DOHH2 (cell line): ENCODE measurements around the gene MAGI1.

ENCODE experiments used
- H3F3A ChIP-seq: fragments of 200-600 bp; sonication (generic), shearing (Covaris generic); 2 replicates; pipeline ENCODE4 v1.6.0; 2016; ENCODE audit warnings: antibody characterized with exemption, mild to moderate bottlenecking; ENCODE audit not compliant: control insufficient read depth, insufficient read depth
- H3K27ac ChIP-seq: fragments of 200-600 bp; sonication (generic); 2 replicates; pipeline ENCODE4 v1.5.1; 2014; ENCODE audit warnings: low read depth, mild to moderate bottlenecking, low read length, moderate library complexity
- H3K27me3 ChIP-seq: fragments of 200-600 bp; sonication (generic); 2 replicates; pipeline ENCODE4 v1.6.1; 2014; ENCODE audit warnings: mild to moderate bottlenecking, low read length, mixed read lengths; ENCODE audit not compliant: control insufficient read depth
- H3K36me3 ChIP-seq: fragments of 200-600 bp; sonication (generic); 2 replicates; pipeline ENCODE4 v1.6.1; 2014; ENCODE audit warnings: mild to moderate bottlenecking, low read length, moderate library complexity, mixed read lengths; ENCODE audit not compliant: control insufficient read depth
- H3K4me1 ChIP-seq: fragments of 200-600 bp; sonication (generic); 2 replicates; pipeline ENCODE4 v1.6.1; 2014; ENCODE audit warnings: mild to moderate bottlenecking, low read length, mixed read lengths; ENCODE audit not compliant: control insufficient read depth
- H3K4me2 ChIP-seq: fragments of 200-600 bp; sonication (generic); 2 replicates; pipeline ENCODE4 v1.6.0; 2014; ENCODE audit warnings: mild to moderate bottlenecking, low read length, moderate library complexity
- H3K4me3 ChIP-seq: fragments of 200-600 bp; sonication (generic); 2 replicates; pipeline ENCODE4 v1.5.1; 2014; ENCODE audit warnings: mild to moderate bottlenecking, low read length, mixed read lengths
- H3K79me2 ChIP-seq: fragments of 200-600 bp; sonication (generic); 2 replicates; pipeline ENCODE4 v1.6.1; 2014; ENCODE audit warnings: mild to moderate bottlenecking, low read length, mixed read lengths; ENCODE audit not compliant: control insufficient read depth
- H3K9me2 ChIP-seq: fragments of 200-600 bp; sonication (generic); replicated peaks from 2 replicates; pipeline ENCODE4 v1.6.1; 2014; ENCODE audit warnings: mild to moderate bottlenecking, low read length, mixed read lengths; ENCODE audit not compliant: control insufficient read depth
- H3K9me3 ChIP-seq: fragments of 200-600 bp; sonication (generic); 2 replicates; pipeline ENCODE4 v1.6.1; 2014; ENCODE audit warnings: antibody characterized with exemption, low read length, mixed read lengths; ENCODE audit not compliant: control insufficient read depth, insufficient read depth
- H4K20me1 ChIP-seq: fragments of 200-600 bp; sonication (generic); 2 replicates; pipeline ENCODE4 v1.6.0; 2014; ENCODE audit warnings: low read depth, mild to moderate bottlenecking, antibody characterized with exemption, low read length, moderate library complexity; ENCODE audit not compliant: control insufficient read depth, insufficient read depth
- EZH2phosphoT487 ChIP-seq: fragments of 200-600 bp; sonication (generic); IDR thresholded peaks from 2 replicates; pipeline ENCODE4 v1.6.1; 2017; ENCODE audit warnings: borderline replicate concordance, mild to moderate bottlenecking, antibody characterized with exemption, low read length, moderate library complexity, mixed read lengths
- TF ChIP-seq, protein P1 (sequence below): fragments of 200-600 bp; sonication (generic); IDR thresholded peaks from one replicate; pipeline ENCODE4 v1.5.1; 2014; ENCODE audit warnings: antibody characterized with exemption, mild to moderate bottlenecking, low read depth, low read length; ENCODE audit not compliant: poor library complexity, severe bottlenecking

The MAGI1 gene

DNA sequence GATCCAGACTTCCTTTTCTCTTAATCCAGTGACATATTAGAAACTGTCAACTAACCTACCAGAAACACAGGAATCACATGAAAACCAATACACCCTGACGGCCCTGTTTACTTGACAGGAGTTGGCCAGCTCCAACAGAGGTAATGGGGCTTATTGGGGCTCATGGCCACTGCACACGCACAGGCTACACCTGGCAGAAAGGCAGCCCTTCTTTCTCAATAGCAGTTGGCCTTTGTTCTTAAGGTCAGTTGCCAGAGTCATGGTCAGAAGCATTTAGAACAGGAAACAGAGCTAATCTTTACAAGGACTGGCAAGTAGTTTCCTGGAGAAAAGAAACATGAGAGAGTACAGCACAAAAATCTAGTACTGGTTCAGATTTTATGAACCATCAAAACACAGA lies 181.8 kb downstream of the MAGI1 start:
- Histone ChIP-seq H3K4me3 (no peak overlapping the region), H3K9me2 (no peaks in the 10 kb centered on the region), H3K79me2 (no peaks in the 10 kb centered on the region), H4K20me1 (no peaks in the 10 kb centered on the region), H3F3A (no peaks in the 10 kb centered on the region), H3K27me3 (no peaks in the 10 kb centered on the region), H3K9me3 (no peaks in the 10 kb centered on the region), H3K27ac (no peak overlapping the region), H3K4me2 (no peak overlapping the region), H3K4me1 (no peaks in the 10 kb centered on the region), H3K36me3 (no peaks in the 10 kb centered on the region)
- TF ChIP-seq EZH2phosphoT487: no peak
- TF ChIP-seq, protein P1, sequence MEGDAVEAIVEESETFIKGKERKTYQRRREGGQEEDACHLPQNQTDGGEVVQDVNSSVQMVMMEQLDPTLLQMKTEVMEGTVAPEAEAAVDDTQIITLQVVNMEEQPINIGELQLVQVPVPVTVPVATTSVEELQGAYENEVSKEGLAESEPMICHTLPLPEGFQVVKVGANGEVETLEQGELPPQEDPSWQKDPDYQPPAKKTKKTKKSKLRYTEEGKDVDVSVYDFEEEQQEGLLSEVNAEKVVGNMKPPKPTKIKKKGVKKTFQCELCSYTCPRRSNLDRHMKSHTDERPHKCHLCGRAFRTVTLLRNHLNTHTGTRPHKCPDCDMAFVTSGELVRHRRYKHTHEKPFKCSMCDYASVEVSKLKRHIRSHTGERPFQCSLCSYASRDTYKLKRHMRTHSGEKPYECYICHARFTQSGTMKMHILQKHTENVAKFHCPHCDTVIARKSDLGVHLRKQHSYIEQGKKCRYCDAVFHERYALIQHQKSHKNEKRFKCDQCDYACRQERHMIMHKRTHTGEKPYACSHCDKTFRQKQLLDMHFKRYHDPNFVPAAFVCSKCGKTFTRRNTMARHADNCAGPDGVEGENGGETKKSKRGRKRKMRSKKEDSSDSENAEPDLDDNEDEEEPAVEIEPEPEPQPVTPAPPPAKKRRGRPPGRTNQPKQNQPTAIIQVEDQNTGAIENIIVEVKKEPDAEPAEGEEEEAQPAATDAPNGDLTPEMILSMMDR: no peak

DNA sequence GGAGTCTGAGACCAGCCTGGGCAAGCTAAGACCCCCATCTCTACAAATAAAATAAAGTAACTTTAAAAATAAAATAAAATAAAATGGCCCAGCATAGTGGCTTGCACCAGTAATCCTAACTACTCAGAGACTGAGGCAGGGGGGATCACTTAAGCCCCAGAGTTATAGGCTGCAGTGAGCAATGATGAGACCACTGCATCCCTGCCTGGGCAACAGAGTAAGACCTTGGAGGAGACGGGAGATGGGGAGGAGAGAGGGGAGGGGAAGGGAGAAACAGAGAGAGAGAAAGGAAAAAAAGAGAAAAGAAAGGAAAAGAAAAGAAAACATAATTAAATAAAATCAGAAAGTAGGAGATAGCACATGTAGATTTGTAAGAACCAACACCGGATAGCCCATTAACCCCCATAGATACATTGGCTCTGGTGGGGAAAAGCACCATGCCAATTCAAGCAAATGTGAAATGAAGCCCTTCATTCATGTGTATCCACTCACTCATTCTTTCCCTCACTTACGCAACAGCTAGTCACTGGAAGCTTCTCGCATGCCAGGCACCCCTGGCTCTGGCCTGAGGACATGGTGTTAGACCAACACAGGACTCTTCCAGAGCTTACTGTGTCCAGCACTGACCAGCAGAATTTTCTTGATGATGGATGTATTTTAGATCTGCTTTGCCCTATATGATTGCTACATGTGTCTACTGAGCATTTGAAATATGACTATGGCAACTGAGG lies 183.2 kb downstream of the MAGI1 start:
- H3K4me2 ChIP-seq: no peak overlapping the region

DNA sequence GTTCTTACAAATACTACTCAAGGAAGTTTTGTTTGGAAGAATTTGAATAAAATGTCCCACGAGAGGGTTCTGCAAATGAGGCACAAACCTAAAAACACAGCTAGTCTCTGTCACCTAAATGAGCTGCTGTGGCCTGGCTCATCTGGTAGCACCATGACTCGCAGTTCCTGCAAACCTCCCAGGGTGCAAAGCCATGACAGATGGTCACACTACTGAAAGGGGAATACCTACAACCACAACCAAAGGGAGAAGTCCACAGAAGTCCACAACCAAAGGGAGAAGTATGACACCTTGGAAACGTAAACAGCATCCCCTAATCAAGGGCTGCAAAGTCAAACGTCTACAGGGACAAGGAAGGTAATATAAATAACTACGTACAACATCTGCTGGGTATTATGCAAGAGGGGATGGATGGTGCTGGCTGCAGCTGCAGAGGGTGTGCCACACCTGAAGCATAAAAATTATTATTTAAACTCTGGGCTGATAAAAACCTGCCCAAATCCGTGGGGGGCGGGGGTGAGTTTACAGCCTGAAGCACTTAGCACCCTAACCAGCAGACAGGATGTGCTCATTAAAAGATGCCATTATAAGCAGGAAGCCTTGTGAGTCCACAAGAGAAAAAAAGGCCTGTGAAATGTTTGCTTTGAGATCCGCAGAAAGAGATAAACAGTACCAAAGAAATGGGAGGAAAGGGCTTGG lies 184.0 kb downstream of the MAGI1 start:
- H4K20me1 ChIP-seq: no peaks in the 10 kb centered on the region
- H3F3A ChIP-seq: no peaks in the 10 kb centered on the region
- no peaks in the 10 kb centered on the region for H3K4me1 ChIP-seq
- no peak for TF ChIP-seq EZH2phosphoT487
- TF ChIP-seq, protein P1: no peak
- H3K36me3 ChIP-seq: no peaks in the 10 kb centered on the region
- H3K9me2 ChIP-seq: no peaks in the 10 kb centered on the region
- no peaks in the 10 kb centered on the region for H3K9me3 ChIP-seq
- no peaks in the 10 kb centered on the region for H3K27me3 ChIP-seq
- H3K4me3 ChIP-seq: no peak overlapping the region
- H3K79me2 ChIP-seq: no peaks in the 10 kb centered on the region
- H3K27ac ChIP-seq: no peak overlapping the region
- H3K4me2 ChIP-seq: no peak overlapping the region

More for the DNA sequence above, 183.2 kb downstream of the MAGI1 start:
- no peaks in the 10 kb centered on the region for H3K4me1 ChIP-seq
- no peaks in the 10 kb centered on the region for H3K36me3 ChIP-seq
- no peaks in the 10 kb centered on the region for H3K9me2 ChIP-seq
- TF ChIP-seq, protein P1: no peak
- TF ChIP-seq EZH2phosphoT487: no peak
- H3K79me2 ChIP-seq: no peaks in the 10 kb centered on the region
- H3K27me3 ChIP-seq: no peaks in the 10 kb centered on the region
- no peaks in the 10 kb centered on the region for H3F3A ChIP-seq
- no peak overlapping the region for H3K4me3 ChIP-seq
- no peaks in the 10 kb centered on the region for H3K9me3 ChIP-seq
- H3K27ac ChIP-seq: no peak overlapping the region
- no peaks in the 10 kb centered on the region for H4K20me1 ChIP-seq
